Measurements from ENCODE around the gene TMEM266. TPM values are rescaled to one million over a fixed set of nuclear protein-coding genes. Genes with fewer than 3 reads are reported as not detected.

The TMEM266 gene
- total RNA-seq, 6 donors from 2014 or later, result 0.59 to 2.4 (median 1.2) TPM; not detected in 1

- H3K4me3 ChIP-seq, result no peak overlapping the region
- H3K27ac ChIP-seq, result no peak overlapping the region
- no peak for TF ChIP-seq POLR2AphosphoS5 (IDR thresholded peaks at IDR 0.05)
- no peak for TF ChIP-seq EP300 (IDR thresholded peaks at IDR 0.05)
- TF ChIP-seq CTCF (IDR thresholded peaks at IDR 0.05), result no peak
- TF ChIP-seq POLR2A (IDR thresholded peaks at IDR 0.05), result no peak
- no peaks in the 10 kb centered on the region for H3K4me1 ChIP-seq
- no peak for DNase-seq
- no peaks in the 10 kb centered on the region for H3K27me3 ChIP-seq
- WGBS, 2 donors, result 94 to 96% methylated on average over 9 to 11 of the region's 11 CpGs
- ATAC-seq (ENCODE audit: low FRiP score in 2 of 2), result no peak
- peaks cover 0 to 31% (median 7%) of the 10 kb centered on the region in 4 donors for H3K36me3 ChIP-seq
- H3K9me3 ChIP-seq, result no peaks in the 10 kb centered on the region
These were observed 145.2 kb downstream of the TMEM266 start for GRCh38 chr15:76204916-76205460.

- Histone ChIP-seq H3K4me1 (no peaks in the 10 kb centered on the region), H3K27ac (no peak overlapping the region), H3K4me3 (no peak overlapping the region), H3K36me3 (peaks cover 3 to 36% (median 7%) of the 10 kb centered on the region in 4 donors), H3K27me3 (no peaks in the 10 kb centered on the region), H3K9me3 (no peaks in the 10 kb centered on the region)
- TF ChIP-seq POLR2A (IDR thresholded peaks at IDR 0.05) (no peak), POLR2AphosphoS5 (IDR thresholded peaks at IDR 0.05) (no peak), CTCF (IDR thresholded peaks at IDR 0.05) (no peak), EP300 (IDR thresholded peaks at IDR 0.05) (no peak)
- ATAC-seq (ENCODE audit: low FRiP score in 2 of 2) (no peak), DNase-seq (peak; percentile 66 to 84)
- WGBS, 2 donors, result 35 to 38% methylated on average over 3 to 4 of the region's 4 CpGs
These were observed 146.7 kb downstream of the TMEM266 start for GRCh38 chr15:76206325-76206976.

DNA sequence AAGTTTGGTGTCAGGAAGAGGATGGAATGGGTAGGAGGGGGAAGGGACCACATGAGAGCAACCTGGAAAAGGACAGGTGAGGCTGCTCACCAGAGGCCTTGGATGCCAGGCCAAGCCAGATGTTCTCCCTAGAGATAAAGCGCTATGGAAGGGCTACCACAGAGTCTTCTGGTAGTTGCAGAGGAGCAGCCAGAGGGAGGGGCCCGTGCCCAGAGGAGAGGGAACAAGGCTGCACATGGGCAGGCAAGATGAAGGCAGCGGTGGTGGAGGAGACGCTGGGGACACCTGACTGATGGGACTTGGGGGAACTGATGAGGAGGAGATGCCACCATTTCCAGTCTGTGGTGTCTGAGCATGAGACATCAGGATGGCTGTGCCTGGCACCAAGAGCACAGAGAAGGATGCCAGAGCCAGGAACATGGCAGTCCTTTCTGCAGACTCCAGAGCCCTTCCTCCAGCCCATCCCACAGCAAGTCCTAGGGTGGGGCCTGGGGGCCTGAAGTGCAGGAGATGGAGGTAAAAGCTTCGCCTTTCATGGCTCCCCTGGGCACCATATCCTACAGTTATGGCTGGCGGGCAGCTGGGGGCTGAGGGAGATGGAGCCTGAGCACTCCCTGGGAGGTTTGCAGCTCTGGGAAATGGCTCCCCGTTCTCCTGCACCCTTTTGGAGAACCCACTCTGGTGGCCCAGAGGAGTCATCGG, 148.4 kb downstream of the TMEM266 start:
- Histone ChIP-seq H3K4me3 (no peak overlapping the region), H3K9me3 (no peaks in the 10 kb centered on the region), H3K27me3 (no peaks in the 10 kb centered on the region), H3K4me1 (no peaks in the 10 kb centered on the region), H3K27ac (no peak overlapping the region), H3K36me3 (peaks cover 3 to 54% (median 13%) of the 10 kb centered on the region in 4 donors)
- WGBS, 2 donors, result 92 to 94% methylated on average over 4 to 8 of the region's 8 CpGs
- ATAC-seq (ENCODE audit: low FRiP score in 2 of 2), result no peak
- DNase-seq, result no peak
- no peak for TF ChIP-seq POLR2AphosphoS5 (IDR thresholded peaks at IDR 0.05)
- TF ChIP-seq CTCF (IDR thresholded peaks at IDR 0.05), result no peak
- no peak for TF ChIP-seq EP300 (IDR thresholded peaks at IDR 0.05)
- TF ChIP-seq POLR2A (IDR thresholded peaks at IDR 0.05), result no peak

DNA sequence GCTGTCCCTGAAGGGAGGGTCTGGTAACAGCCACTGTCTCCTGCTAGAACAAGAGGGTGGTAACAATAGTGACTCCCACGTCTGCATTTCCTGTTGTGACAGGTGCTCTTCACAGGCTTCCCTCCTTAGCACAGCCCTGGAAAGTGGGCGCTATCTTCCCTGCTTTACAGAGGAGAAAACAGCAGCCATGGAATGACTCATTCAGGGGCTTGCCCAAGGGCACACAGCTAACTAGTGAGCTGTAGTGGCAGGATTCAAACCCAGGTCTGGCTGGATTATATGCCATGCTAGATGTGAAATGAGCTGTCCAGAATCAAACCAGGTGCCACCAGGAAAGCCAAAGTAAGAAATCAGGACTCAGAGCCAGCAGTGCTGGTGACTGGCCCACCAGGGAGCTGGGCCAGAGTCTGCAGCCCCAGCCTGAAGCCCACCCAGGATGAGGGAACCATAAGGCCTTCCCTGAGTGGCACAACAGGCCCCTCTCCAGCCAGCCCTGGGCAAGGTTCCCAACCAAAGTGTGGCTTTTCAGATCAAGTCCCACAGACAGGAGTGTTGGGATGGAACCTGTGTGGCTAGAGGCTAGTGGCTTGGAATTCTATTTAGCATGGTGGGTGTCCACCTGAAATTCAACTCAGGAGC, 149.1 kb downstream of the TMEM266 start:
- 50 to 93% methylated on average over 1 to 2 of the region's 2 CpGs for WGBS, 2 donors
- ATAC-seq (ENCODE audit: low FRiP score in 2 of 2) (no peak), DNase-seq (no peak)
- H3K27me3 ChIP-seq, result no peaks in the 10 kb centered on the region
- no peaks in the 10 kb centered on the region for H3K9me3 ChIP-seq
- H3K27ac ChIP-seq, result no peak overlapping the region
- TF ChIP-seq EP300 (IDR thresholded peaks at IDR 0.05) (no peak), POLR2A (IDR thresholded peaks at IDR 0.05) (no peak), CTCF (IDR thresholded peaks at IDR 0.05) (no peak), POLR2AphosphoS5 (IDR thresholded peaks at IDR 0.05) (no peak)
- H3K36me3 ChIP-seq, result peaks cover 3 to 56% (median 16%) of the 10 kb centered on the region in 4 donors
- H3K4me3 ChIP-seq, result no peak overlapping the region
- no peaks in the 10 kb centered on the region for H3K4me1 ChIP-seq

Data from upper lobe of left lung (tissue), 6 donors.